HG03354 (cell line): ENCODE measurements around the gene PMS1.

ENCODE experiments used
- ATAC-seq: cut with Tn5 transposase; IDR thresholded peaks from one replicate; pipeline ENCODE4 v1.9.1; 2021; ENCODE audit warnings: mild to moderate bottlenecking; ENCODE audit not compliant: unreplicated experiment, poor library complexity, severe bottlenecking

The PMS1 gene

DNA sequence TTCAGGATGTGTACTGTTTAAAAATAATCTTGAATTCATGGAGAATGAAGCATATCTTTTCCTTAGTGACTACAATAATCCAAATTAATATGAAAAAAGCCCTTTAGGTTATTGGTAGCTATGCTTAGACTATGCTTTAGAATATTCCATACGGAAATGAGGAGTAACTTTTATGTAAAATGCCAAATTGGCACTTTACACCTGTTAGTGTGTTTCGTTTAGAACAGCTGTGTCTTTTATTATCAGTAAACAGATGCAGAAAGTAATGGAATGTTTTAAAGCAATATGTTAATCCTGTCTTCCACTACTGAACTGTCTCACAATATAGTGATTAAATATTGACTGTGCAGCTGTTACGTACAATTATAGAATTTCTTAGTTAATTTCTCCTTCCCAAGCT is 129.6 kb downstream of the PMS1 start:
- no peak for ATAC-seq

DNA sequence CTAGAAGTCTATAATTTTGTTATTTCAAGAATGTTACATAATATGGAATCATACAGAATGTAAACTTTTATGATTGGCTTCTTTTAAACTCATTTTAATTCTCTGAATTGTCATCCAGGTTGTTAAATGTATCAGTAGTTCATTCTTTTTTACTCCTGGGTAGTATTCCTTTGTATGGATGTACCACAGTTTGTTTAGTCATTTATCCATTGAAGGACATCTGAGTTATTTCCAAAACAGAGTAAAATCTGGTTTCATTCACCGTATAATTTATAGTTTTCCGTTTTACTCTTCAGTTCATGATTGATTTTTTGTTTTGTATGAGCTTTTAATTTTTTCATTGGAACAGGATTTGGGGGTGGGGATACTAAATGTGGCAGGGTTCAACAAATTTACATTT is 132.4 kb downstream of the PMS1 start:
- no peak for ATAC-seq
